ENCODE measurements around the gene PMPCA. TPM values are rescaled to one million over a fixed set of nuclear protein-coding genes. Genes with fewer than 3 reads are reported as not detected.
A peak's percentile ranks its signal among the peaks of the same experiment; 100 is the strongest.

Gene PMPCA
- total RNA-seq, 4 donors from 2014 or later = 36.4 to 59.3 (median 39.8) TPM

DNA sequence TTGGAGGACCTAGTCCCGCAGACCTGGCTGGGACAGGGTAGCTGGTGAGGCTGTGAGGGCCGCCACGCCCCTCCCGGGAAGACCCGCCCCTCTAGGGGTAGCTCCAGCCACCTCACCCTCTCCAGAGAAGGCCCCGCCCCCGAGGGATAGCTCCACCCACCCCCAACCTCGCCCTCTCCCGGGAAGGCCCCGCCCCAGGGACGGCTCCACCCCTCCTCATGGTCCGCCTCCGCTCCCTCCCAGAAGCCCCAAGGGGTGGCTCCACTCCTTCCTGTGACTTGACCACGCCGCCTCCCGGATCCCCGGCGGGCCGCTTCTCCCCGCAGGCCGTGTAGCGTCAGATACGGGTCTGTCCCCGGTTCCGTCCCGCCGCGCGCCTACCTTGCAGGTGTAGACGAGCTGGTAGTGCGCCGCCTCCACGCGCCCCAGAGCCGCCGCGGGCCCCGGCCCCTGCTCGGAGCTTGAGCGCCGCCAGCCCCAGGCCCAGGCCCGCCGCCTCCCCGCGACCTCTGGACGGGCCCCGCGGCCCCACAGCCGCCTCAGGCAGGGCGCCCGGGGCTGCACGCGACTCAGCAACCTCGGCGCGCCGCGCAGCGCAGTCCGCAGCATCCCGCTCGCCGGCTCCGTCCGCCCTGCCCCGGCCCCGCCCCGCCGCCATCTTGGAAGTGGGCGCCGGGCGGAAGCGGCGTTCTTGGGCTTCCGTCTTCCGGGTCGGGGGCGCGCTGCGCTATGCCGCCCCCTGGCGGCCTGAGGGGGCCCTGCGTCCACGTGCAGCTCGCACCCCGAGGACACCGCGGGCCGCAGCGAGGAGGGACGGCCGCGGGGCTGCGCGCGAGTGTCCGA lies 47.1 kb upstream of the PMPCA start, which contains the start of gene DNLZ:
Gene DNLZ, minus strand, starts transcription at position 639 of the 843 bp plus-strand sequence. Its CDS starts 30 bp downstream, at position 609.
- WGBS, 2 donors (ENCODE audit: low coverage in 1 of 2) = 0% methylated on average over 1 to 3 of the region's 97 CpGs
- Histone ChIP-seq H3K4me1 (peaks cover 0 to 40% (median 17%) of the 10 kb centered on the region in 3 donors), H3K4me3 (peak within 1 kb of the TSS; percentile 74 to 99), H3K27me3 (peaks cover 30% of the 10 kb centered on the region), H3K36me3 (peaks cover 0 to 21% of the 10 kb centered on the region in 2 donors), H3K9me3 (no peaks in the 10 kb centered on the region), H3K27ac (peak within 1 kb of the TSS; percentile 49 to 97 (median 92))
- ATAC-seq = peak; percentile 95
- TF ChIP-seq EP300 (IDR thresholded peaks at IDR 0.05) = no peak
- TF ChIP-seq POLR2A (IDR thresholded peaks at IDR 0.05) = peak; percentile 72 to 83
- TF ChIP-seq, protein P1, sequence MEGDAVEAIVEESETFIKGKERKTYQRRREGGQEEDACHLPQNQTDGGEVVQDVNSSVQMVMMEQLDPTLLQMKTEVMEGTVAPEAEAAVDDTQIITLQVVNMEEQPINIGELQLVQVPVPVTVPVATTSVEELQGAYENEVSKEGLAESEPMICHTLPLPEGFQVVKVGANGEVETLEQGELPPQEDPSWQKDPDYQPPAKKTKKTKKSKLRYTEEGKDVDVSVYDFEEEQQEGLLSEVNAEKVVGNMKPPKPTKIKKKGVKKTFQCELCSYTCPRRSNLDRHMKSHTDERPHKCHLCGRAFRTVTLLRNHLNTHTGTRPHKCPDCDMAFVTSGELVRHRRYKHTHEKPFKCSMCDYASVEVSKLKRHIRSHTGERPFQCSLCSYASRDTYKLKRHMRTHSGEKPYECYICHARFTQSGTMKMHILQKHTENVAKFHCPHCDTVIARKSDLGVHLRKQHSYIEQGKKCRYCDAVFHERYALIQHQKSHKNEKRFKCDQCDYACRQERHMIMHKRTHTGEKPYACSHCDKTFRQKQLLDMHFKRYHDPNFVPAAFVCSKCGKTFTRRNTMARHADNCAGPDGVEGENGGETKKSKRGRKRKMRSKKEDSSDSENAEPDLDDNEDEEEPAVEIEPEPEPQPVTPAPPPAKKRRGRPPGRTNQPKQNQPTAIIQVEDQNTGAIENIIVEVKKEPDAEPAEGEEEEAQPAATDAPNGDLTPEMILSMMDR (IDR thresholded peaks at IDR 0.05) = peak in 3 of 4 experiments; percentile 98 to 99 (median 98)
- TF ChIP-seq POLR2AphosphoS5 (IDR thresholded peaks at IDR 0.05) = peak; percentile 82

DNA sequence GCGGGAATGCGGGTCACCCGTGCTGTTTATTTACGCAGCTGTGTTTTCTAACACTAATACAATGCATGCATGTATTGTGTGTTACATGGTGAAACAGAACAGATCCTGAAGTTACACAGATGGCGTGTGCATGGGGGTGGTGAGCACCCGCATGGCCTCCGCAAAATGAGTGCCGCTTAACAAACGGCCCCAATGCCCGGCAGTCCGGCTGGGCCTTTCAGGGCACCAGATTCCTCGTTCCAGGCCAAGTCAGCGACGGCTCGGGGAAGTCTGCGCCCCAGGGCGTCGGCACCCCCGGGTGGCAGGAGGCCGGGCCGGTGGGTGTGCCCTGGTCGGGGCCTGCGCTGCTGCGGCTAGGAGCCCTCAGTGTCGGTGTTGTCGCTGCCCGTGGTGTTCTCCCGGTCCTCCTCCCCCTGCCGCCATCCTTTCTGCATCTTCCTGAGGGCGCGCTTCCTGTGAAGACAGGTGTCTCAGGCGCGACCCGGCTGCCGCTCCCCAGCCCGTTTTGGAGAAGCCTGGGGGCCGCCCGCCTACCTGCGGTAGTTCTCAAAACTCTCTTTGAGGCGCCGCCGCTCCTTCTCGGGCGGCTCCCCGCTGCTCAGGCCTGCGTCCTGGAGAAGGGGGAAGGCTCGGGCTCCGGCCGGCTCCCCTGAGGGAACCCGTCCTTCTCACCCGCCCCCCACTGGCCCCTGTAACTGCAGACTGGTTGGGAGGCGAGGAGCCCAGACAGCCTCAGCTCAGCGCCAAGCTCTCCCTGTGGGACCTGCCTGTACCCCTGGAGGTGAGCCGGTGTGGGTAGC lies 46.3 kb upstream of the PMPCA start:
- Histone ChIP-seq H3K36me3 (peaks cover 0 to 15% of the 10 kb centered on the region in 2 donors), H3K27ac (no peak overlapping the region), H3K4me3 (peak overlapping the region in 1 of 2 donors; percentile 99), H3K4me1 (peaks cover 0 to 40% (median 17%) of the 10 kb centered on the region in 3 donors), H3K27me3 (peaks cover 30% of the 10 kb centered on the region), H3K9me3 (no peaks in the 10 kb centered on the region)
- TF ChIP-seq, protein P1 (IDR thresholded peaks at IDR 0.05) = peak in 1 of 4 experiments; percentile 32
- TF ChIP-seq POLR2A (IDR thresholded peaks at IDR 0.05) = no peak
- 0% methylated on average over 1 of the region's 54 CpGs; no CpG with 5 or more reads in 1 of the 2 donors for whole genome bisulfite sequencing, 2 donors (ENCODE audit: low coverage in 1 of 2)
- no peak for ATAC-seq

DNA sequence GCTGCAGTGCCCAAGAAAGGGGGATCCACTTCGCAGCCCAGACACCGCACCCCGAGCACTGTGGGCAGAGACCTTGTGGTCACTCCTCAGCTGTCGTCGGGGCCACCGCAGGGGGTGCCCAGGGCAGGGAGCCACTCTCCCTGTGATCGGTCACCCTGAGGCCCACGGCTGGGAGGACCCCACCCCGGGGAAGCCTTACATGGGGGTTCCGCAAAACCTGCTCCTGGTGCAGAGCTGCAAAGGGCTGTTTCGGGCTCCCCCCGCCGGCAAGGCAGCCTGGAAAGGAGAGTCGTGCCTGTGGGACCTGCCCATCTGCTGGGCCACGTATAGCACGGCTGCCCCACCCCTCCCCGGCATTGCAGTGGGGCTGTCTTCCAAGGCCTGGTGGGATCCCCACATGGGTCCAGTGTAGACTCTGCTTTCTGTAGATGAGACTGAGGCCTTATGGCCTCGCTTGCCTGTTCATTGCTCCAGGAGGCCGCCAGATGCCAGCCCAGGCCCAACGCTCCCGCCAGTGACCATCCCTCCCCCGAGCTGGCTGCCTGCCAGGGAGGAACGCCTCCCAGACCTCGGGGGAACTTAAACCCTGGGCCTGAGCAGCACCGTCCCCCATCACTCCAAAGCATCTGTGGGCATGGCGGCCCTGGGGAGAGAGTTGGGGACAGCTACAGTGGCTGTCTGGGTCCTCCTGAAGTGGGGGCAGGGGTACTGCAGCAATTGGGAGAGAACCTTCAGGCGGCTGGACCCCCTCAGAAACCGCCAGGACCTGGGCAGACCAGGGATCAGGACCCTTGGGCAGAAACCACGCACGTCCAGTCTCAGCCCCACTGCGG lies 45.3 kb upstream of the PMPCA start:
- TF ChIP-seq POLR2A (IDR thresholded peaks at IDR 0.05) (no peak), POLR2AphosphoS5 (IDR thresholded peaks at IDR 0.05) (no peak), EP300 (IDR thresholded peaks at IDR 0.05) (no peak)
- TF ChIP-seq, protein P1 (IDR thresholded peaks at IDR 0.05) = no peak
- WGBS, 2 donors (ENCODE audit: low coverage in 1 of 2) = 60 to 100% methylated on average over 1 to 2 of the region's 31 CpGs

DNA sequence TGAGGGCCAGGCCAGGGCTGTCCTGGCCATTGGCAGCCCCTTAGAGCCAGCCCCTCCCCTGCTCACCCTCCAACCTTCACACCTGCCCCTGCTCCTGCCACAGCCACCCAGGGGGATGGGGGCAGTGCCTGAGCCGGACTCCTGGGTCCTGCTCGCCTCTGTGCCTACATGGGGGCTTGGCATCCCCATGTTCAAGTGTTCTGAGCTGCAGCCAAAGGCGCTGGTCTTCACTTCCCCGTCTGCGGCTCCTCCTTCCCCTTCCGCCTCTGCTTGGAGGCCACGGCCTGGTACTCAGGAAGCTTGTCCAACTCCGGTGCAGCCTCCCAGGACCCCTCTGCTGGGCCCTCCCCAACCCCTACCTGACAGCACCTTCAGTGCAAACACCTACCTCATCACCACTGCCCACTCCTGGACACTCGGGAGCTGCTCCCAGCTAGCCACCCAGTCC lies 44.7 kb upstream of the PMPCA start:
- 87% methylated on average over 8 of the region's 9 CpGs; no CpG with 5 or more reads in 1 of the 2 donors for WGBS, 2 donors (ENCODE audit: low coverage in 1 of 2)
- Histone ChIP-seq H3K9me3 (no peaks in the 10 kb centered on the region), H3K36me3 (peaks cover 0 to 11% of the 10 kb centered on the region in 2 donors), H3K4me3 (no peak overlapping the region), H3K27ac (no peak overlapping the region), H3K27me3 (peaks cover 30% of the 10 kb centered on the region), H3K4me1 (peaks cover 0 to 31% (median 17%) of the 10 kb centered on the region in 3 donors)
- no peak for ATAC-seq
- TF ChIP-seq POLR2AphosphoS5 (IDR thresholded peaks at IDR 0.05) (no peak), POLR2A (IDR thresholded peaks at IDR 0.05) (no peak), EP300 (IDR thresholded peaks at IDR 0.05) (no peak)
- TF ChIP-seq, protein P1 (IDR thresholded peaks at IDR 0.05) = no peak

More for the DNA sequence above, 45.3 kb upstream of the PMPCA start:
- peaks cover 30% of the 10 kb centered on the region for H3K27me3 ChIP-seq
- H3K36me3 ChIP-seq = peaks cover 0 to 11% of the 10 kb centered on the region in 2 donors
- no peak overlapping the region for H3K27ac ChIP-seq
- no peak overlapping the region for H3K4me3 ChIP-seq
- H3K4me1 ChIP-seq = peaks cover 0 to 38% (median 17%) of the 10 kb centered on the region in 3 donors
- no peaks in the 10 kb centered on the region for H3K9me3 ChIP-seq
- ATAC-seq = no peak

All from gastroesophageal sphincter (tissue), 4 donors.